Measurements from ENCODE around the gene FLACC1.
"Not testable (repeated sequence)": the region's sequence is repeated elsewhere in the genome, so short reads cannot be mapped to it uniquely, and the experiment has no call there.

FLACC1 gene

DNA sequence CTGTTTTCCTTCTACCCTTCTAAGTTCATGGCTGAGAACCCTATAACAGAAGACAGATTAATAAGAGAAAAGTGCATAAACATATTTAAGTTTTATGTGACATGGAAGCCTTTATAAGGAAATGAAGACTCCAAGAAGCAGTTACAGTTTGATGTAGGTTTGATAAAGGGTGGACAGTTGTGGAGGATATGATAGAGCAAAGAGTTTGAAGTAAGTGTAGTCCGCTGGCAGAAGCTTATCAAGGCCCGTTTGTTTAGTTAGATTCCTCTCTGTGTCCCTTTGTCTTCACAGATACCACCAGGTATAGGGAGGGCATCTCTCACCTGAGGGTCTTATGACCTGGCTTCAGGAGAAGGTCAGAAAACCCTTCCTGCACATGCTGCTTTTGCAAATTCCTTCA, 107.3 kb downstream of the FLACC1 start:
- DNase-seq = no peak

DNA sequence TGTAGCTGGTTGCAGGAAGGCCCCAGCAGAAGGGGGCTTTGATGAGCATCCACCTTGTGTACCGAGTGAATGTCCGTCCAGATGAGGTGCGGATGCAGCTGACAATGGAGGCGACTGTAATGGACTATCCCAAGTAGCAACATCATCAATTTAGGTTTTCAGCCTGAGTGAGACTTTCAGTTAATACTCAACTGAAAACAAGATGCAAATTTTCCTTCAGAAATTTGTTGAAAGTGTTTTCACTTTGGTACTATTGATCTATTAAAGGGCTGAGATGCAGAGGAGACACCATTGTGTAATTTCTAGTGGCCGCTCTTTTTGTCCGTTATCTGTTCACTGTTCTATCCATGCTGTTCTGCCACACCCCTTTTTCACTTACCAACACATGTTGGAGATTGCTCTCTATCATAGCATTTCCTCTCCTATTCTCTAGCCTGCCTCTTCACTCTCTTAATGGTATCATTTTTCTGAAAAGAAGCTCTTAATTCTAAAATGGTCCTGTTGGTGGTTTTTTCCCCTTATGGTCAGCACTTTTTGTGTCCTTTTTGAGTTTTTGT, 108.8 kb downstream of the FLACC1 start:
- DNase-seq = no peak

GRCh38 chr2:201246280-201246679, 110.9 kb downstream of the FLACC1 start:
- no peak for DNase-seq

- no peak for DNase-seq
Observed at GRCh38 chr2:201244829-201245228, 112.3 kb downstream of the FLACC1 start.

DNA sequence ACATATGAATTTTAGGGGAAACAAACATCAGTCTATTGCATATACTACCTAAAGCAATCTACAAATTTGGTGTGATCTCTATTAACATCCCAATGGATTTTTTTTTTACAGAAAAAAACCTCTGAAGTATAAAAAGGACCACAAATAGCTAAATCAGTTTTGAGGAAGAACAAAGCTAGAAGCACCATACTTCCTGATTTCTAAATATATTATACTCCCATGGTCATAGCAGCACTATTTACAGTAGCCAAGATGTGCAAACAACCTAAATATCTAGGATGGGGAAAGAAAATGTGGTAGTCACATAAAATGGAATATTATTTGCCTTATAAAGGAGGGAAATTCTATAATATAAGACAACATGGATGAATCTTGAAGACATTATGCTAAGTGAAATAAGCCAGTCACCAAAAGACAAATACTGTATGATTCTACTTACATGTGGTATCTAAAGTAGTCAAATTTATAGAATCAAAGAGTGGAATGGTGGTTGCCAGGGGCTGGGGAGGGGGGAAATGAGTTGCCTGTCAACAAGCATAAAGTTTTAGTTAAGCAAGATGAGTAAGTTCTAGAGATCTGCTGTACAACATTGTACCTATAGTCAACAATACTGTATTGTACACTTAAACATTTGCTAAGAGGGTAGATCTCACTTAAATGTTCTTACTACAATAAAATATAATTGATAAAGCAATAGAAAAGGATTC, 114.4 kb downstream of the FLACC1 start:
- DNase-seq = no peak

DNA sequence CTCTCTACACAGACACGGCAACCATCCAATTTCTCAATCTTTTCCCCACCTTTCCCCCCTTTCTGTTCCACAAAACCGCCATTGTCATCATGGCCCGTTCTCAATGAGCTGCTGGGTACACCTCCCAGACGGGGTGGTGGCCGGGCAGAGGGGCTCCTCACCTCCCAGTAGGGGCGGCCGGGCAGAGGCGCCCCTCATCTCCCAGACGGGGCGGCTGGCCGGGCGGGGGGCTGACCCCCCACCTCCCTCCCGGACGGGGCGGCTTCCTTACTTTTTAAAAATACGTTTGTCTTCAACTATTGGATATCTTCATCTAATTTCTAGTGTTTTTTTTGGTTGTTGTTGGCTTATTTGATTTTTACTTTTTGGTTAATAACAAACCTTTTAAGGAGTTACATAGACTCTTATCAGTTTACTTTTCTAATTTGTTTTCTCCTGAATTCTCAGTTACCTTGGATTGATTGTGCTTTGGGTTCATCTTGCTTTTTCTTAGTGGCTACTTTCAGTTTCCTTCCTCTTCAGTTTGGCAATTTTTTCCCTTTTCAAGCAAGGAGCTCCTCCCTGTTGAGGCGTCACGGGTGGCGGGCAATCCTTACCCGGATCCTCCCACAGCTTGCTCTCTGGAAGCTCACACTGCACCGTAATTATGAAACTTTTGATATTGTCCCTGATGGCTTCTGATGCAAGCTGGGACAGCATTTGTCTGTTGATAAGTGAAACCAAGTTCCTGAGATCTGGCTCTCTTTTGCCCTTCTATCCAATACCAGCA, 117.8 kb downstream of the FLACC1 start:
- not testable (repeated sequence) for DNase-seq

Measured in islet precursor cell (in vitro differentiated cells).